Activated CD4-positive, alpha-beta T cell treated with anti-CD3 and anti-CD28 coated beads, Interleukin-2, amount 50 U/mL, for 24 hours (primary cell): ENCODE data around the gene LRRC72.

Experiments used
- DNase-seq, 2 donors: peaks; one replicate each; pipeline ENCODE4 v3.0.0-alpha.2; 2020; ENCODE audit warnings: low read depth in 1 of 2, low spot score in 1 of 2

Gene LRRC72

DNA sequence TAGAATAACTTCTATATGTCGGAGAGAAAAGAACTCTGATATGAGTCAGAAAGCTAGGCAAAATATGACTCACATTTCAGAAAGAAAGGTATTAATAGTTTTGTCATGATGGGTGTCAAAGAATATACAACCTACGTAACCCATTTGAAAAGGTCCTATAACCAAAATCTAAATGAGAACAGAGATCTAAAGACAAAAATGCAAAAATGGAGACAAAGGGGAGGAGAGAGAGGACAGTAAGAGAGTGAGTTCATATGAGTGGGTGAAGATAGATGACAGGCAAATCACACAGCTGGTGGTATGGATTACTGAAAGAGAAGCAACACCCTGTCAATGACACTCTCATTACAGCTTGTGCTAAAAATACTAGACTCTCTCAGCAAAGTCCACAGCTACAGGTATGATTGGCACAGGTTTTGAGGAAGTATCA is 93.4 kb downstream of the LRRC72 start:
- peak in 1 of 2 donors; percentile 35 for DNase-seq

- no peak for DNase-seq
Observed at GRCh38 chr7:16626388-16626787, 99.8 kb downstream of the LRRC72 start.

DNA sequence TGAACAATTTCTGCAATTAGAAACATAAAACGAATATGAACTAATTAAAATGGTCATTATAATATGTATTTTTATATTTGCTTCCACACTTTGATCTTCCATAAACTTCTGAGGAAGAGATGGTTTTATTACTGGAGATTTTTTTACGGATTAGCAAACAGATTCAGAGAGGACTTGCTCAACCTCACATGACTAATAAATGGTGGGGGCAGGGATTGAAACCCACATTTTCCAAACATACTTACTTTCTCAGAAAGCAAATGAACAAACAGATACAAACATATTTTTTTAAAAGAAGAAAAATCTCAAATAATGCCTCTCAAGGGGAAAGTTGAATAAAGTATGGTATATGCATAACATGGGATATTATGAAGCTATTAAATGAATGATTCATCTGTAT is 100.6 kb downstream of the LRRC72 start:
- no peak for DNase-seq

GRCh38 chr7:16630654-16631053 is 104.0 kb downstream of the LRRC72 start:
- no peak for DNase-seq
